Measurements from ENCODE around the gene TP53TG3D.
"Not testable (repeated sequence)": the region's sequence is repeated elsewhere in the genome, so short reads cannot be mapped to it uniquely, and the experiment has no call there.

TP53TG3D gene, protein sequence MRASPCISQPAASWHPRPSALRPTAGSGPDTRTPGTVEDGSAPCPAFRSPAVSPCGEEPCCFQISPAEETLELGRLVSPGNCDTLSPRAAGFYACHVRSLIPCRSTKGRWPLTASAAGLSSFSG

DNA sequence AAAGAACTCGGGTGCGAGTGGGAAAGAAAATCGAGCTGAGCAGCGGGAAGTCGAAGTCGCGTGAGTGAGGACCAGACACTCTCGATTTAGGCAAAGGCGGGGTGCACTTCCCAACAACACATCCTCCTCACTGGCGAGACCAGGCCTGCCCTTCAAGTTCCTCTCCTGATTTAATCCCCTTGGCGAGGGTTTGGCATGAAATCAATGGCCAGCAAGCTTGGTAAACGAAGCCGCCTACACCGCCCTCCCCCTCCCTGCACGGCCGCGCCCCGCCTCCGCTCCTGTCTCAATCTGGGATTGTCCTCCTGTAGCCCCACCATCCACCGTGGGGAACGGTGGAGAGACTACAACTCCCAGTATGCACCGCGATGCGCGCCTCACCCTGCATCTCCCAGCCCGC is at the start of gene TP53TG3D:
TSS of gene TP53TG3D (plus strand) at position 301 of the 400 bp plus-strand sequence. CDS start at position 369, 68 bp downstream.
- DNase-seq (ENCODE audit: low spot score); in situ Hi-C loops (cut with MboI; ENCODE audit: low sequenced_read_pairs, unreplicated experiment): not testable (repeated sequence)

DNA sequence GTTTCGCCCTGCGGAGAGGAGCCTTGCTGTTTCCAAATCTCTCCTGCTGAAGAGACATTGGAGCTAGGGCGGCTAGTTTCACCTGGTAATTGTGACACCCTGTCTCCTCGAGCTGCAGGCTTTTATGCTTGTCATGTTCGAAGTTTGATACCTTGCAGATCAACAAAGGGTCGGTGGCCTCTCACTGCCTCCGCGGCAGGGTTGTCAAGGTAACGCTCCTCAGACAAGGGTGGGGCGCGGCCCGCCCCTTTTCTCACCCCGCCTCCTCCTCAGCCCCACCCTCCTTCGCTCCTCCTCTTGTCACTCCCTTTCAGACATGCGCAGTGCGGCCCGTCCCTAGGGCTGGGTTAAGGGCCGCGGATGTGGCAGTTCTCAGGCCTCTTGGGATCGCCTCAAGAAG is 421 bp downstream of the TP53TG3D start:
- DNase-seq (ENCODE audit: low spot score); in situ Hi-C loops (cut with MboI; ENCODE audit: low sequenced_read_pairs, unreplicated experiment): not testable (repeated sequence)

DNA sequence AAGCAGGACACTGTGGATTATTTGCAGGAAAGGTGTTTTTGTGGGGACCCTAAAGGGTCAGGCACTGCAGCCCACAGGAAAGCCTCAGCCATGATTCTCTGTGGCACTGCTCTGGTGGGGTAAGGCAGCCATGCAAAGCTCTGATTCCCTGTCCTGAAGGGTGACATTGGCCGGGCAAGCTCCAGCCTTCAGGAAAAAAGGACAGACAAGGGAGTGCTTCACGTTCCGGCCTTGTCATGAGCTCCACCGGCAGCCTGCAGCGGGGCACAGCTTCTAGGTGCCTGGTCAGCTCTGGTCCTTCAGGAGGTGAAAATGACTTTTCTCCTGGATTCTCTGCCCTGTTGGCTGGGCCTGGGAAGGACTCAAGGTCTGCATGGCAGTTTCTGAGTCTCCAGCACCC is 8.4 kb downstream of the TP53TG3D start:
- in situ Hi-C loops (cut with MboI; ENCODE audit: low sequenced_read_pairs, unreplicated experiment); DNase-seq (ENCODE audit: low spot score): not testable (repeated sequence)

DNA sequence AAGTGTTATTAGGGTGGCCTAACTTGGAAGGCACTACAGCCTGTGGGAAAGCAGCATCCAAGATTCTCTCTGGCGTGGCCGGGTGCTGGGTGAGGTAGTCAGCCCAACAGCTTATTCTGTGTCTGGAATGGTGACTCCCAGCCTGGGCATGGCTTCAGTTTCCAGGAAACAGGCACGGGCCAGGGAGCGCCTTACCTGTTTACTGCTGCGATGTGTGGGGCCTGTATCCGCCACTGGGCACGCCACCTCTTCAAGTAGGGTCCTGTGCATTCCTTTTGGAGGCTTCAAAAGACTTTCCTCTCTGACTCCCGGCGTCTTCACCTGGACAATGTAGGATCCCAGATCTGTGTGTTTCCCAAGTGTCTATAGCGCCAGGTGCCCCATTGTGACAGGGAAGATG is 10.5 kb downstream of the TP53TG3D start:
- DNase-seq (ENCODE audit: low spot score); in situ Hi-C loops (cut with MboI; ENCODE audit: low sequenced_read_pairs, unreplicated experiment): not testable (repeated sequence)

DNA sequence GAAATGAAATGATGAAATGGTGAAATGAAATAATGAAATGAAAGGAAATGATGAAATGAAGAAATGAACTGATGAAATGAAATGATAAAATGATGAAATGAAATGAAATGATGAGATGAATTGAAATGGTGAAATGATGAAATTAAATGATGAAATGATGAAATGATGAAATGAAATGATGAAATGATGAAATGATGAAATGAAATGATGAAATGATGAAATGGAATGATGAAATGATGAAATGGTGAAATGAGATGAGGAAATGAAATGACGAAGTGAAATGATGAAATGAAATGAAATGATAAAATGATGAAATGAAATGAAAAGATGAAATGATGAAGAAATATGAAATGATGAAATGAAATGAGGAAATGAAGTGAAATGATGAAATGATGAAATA is 28.8 kb downstream of the TP53TG3D start:
- DNase-seq (ENCODE audit: low spot score); in situ Hi-C loops (cut with MboI; ENCODE audit: low sequenced_read_pairs, unreplicated experiment): not testable (repeated sequence)

DNA sequence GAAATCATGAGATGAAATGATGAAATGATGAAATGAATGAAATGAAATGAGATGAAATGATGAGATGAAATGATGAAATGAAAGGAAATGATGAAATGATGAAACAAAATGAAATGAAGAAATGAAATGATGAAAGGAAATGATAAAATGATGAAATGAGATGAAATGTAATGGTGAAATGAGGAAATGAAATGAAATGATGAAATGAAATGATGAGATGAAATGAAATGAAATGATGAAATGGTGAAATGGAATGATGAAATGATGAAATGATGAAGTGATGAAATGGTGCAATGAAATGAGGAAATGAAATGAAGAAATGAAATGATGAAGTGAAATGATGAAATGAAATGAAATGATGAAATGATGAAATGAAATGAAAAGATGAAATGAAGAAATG is 29.9 kb downstream of the TP53TG3D start:
- DNase-seq (ENCODE audit: low spot score); in situ Hi-C loops (cut with MboI; ENCODE audit: low sequenced_read_pairs, unreplicated experiment): not testable (repeated sequence)

DNA sequence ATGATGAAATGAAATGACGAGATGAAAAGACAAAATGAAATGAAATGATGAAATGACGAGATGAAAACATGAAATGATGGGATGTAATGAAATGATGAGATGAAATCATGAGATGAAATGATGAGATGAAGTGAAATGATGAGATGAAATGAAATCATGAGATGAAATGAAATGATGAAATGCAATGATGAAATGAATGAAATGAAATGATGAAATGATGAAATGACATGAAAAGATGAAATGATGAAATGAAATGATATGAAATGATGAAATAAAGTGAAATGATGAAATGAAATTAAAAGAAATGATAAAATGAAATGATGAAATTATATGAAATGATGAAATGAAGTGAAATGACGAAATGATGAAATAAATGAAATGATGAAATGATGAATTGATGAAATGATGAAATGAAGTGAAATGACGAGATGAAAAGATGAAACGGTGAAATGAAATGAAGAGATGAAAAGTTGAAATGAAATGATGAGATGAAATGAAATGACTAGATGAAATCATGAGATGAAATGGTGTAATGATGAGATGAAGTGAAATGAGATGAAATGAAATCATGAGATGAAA is 30.9 kb downstream of the TP53TG3D start:
- DNase-seq (ENCODE audit: low spot score); in situ Hi-C loops (cut with MboI; ENCODE audit: low sequenced_read_pairs, unreplicated experiment): not testable (repeated sequence)

DNA sequence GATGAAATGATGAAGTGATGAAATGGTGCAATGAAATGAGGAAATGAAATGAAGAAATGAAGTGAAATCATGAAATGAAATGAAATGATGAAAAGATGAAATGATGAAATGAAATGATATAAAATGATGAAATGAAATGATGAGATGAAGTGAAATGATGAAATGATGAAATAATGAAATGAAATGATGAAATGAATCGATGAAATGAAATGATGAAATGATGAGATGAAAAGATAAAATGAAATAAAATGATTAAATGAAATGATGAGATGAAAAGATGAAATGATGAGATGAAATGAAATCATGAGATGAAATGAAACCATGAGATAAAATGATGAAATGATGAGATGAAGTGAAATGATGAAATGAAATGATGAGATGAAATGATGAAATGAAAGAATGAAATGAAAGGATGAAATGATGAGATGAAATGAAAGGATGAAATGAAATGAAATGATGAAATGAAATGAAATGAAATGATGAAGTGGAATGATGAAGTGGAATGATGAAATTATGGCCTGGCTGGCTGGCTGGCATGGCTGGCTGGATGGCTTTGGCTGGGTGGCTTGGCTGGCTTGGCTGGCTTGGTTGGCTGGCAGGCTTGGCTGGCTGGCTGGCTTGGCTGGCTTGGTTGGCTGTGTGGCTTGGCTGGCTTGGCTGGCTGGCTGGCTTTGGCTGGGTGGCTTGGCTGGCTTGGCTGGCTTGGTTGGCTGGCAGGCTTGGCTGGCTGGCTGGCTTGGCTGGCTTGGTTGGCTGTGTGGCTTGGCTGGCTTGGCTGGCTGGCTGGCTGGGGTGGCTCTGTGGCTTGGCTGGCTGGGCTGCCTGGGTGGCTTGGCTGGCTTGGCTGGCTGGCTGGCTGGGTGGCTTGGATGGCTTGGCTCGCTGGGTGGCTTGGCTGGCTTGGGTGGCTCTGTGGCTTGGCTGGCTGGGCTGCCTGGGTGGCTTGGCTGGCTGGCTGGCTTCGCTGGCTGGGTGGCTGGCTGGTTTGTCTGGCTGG is 32.0 kb downstream of the TP53TG3D start:
- in situ Hi-C loops (cut with MboI; ENCODE audit: low sequenced_read_pairs, unreplicated experiment); DNase-seq (ENCODE audit: low spot score): not testable (repeated sequence)

DNA sequence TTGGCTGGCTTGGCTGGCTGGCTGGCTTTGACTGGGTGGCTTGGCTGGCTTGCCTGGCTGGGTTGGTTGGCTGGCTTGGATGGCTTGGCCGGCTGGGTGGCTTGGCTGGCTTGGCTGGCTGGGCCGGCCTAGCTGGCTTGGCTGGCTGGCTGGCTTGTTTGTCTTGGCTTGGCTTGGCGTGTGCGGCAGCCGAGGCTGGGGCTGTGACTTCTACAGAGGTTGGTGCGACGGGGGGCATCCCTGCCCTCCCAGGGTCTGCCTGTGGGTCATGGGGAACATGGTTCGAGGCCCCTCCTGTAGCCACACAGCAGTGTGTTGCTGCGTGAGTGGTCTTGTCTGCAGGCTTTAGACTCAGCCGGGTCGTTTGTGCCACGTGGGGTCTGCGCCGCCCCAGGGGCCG is 33.1 kb downstream of the TP53TG3D start:
- in situ Hi-C loops (cut with MboI; ENCODE audit: low sequenced_read_pairs, unreplicated experiment); DNase-seq (ENCODE audit: low spot score): not testable (repeated sequence)

GRCh38 chr16:32287743-32288142 is 34.7 kb downstream of the TP53TG3D start:
- DNase-seq (ENCODE audit: low spot score); in situ Hi-C loops (cut with MboI; ENCODE audit: low sequenced_read_pairs, unreplicated experiment): not testable (repeated sequence)

- DNase-seq (ENCODE audit: low spot score); in situ Hi-C loops (cut with MboI; ENCODE audit: low sequenced_read_pairs, unreplicated experiment): not testable (repeated sequence)
Observed at GRCh38 chr16:32289197-32289596, 36.1 kb downstream of the TP53TG3D start.

- DNase-seq (ENCODE audit: low spot score); in situ Hi-C loops (cut with MboI; ENCODE audit: low sequenced_read_pairs, unreplicated experiment): not testable (repeated sequence)
Observed at GRCh38 chr16:32302776-32303175, 49.7 kb downstream of the TP53TG3D start.

Data from GM13976 (cell line).